Hepatocyte (in vitro differentiated cells): Measurements from ENCODE around the gene APCS.

Source experiments
- EZH2 ChIP-seq: fragments of 200-600 bp; sonication (generic); IDR thresholded peaks from 2 replicates; pipeline ENCODE4 v1.6.1; 2016; ENCODE audit warnings: antibody characterized with exemption, mild to moderate bottlenecking, borderline replicate concordance
- TF ChIP-seq, protein P1 (sequence below): fragments of 200-600 bp; sonication (generic); IDR thresholded peaks from 2 replicates; pipeline ENCODE4 v1.5.1; 2016; ENCODE audit warnings: antibody characterized with exemption, mild to moderate bottlenecking; ENCODE audit not compliant: poor library complexity

DNA sequence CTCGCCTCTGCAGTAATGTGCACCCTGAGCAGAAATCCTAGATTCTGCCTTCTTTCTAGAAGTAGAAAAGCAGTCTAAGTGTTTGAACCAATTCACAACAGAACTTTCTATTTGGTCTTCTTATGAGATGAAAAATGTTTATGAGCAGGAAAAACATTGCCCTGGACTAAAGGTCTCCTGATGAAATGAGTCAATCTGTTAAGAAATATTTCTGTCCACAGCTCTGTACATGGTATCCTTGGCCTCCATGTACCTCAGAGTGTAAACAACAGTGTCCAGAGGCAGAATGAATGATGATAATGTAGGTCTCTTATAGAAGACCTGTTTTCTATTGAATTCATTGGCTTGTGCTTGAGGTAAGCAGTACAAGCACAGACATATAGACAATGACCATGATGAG lies 6.2 kb upstream of the APCS start:
- TF ChIP-seq, protein P1, sequence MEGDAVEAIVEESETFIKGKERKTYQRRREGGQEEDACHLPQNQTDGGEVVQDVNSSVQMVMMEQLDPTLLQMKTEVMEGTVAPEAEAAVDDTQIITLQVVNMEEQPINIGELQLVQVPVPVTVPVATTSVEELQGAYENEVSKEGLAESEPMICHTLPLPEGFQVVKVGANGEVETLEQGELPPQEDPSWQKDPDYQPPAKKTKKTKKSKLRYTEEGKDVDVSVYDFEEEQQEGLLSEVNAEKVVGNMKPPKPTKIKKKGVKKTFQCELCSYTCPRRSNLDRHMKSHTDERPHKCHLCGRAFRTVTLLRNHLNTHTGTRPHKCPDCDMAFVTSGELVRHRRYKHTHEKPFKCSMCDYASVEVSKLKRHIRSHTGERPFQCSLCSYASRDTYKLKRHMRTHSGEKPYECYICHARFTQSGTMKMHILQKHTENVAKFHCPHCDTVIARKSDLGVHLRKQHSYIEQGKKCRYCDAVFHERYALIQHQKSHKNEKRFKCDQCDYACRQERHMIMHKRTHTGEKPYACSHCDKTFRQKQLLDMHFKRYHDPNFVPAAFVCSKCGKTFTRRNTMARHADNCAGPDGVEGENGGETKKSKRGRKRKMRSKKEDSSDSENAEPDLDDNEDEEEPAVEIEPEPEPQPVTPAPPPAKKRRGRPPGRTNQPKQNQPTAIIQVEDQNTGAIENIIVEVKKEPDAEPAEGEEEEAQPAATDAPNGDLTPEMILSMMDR = no peak
- TF ChIP-seq EZH2 = no peak
